Fibroblast of skin of left biceps (primary cell): Measurements from ENCODE around the gene CASS4.
"Not testable (repeated sequence)": the region's sequence is repeated elsewhere in the genome, so short reads cannot be mapped to it uniquely, and the experiment has no call there.

Experiments used
- DNase-seq, 2 experiments: peaks; one replicate each; pipeline ENCODE4 v3.0.0-alpha.2; 2013; ENCODE audit warnings: low read depth in 2 of 2

The CASS4 gene

GRCh38 chr20:56411759-56412472, at the start of gene CASS4:
Gene CASS4, plus strand, starts transcription at chr20:56412260. Its CDS starts 199 bp downstream, at chr20:56412459.
- no peak for DNase-seq

GRCh38 chr20:56362833-56363413, 49.1 kb upstream of the CASS4 start:
- no peak for DNase-seq

GRCh38 chr20:56363491-56363890, 48.6 kb upstream of the CASS4 start:
- DNase-seq, result no peak

- DNase-seq, result no peak
Observed at GRCh38 chr20:56368351-56369134, 43.5 kb upstream of the CASS4 start.

- no peak for DNase-seq
Observed at GRCh38 chr20:56369179-56369578, 42.9 kb upstream of the CASS4 start.

- DNase-seq, result no peak
Observed at GRCh38 chr20:56371977-56372376, 40.1 kb upstream of the CASS4 start.

- DNase-seq, result no peak
Observed at GRCh38 chr20:56372850-56373249, 39.2 kb upstream of the CASS4 start.

GRCh38 chr20:56373942-56374341, 38.1 kb upstream of the CASS4 start:
- peak; percentile 85 to 90 for DNase-seq

- no peak for DNase-seq
Observed at GRCh38 chr20:56376331-56376730, 35.7 kb upstream of the CASS4 start.

- DNase-seq, result no peak
Observed at GRCh38 chr20:56378386-56378785, 33.7 kb upstream of the CASS4 start.

GRCh38 chr20:56380375-56380774, 31.7 kb upstream of the CASS4 start:
- DNase-seq, result no peak

- DNase-seq, result no peak
Observed at GRCh38 chr20:56381501-56381900, 30.6 kb upstream of the CASS4 start.

GRCh38 chr20:56382696-56383095, 29.4 kb upstream of the CASS4 start:
- no peak for DNase-seq

- DNase-seq, result no peak
Observed at GRCh38 chr20:56383334-56383733, 28.7 kb upstream of the CASS4 start.

GRCh38 chr20:56385130-56385529, 26.9 kb upstream of the CASS4 start:
- DNase-seq, result no peak

GRCh38 chr20:56386219-56386618, 25.8 kb upstream of the CASS4 start:
- no peak for DNase-seq

- DNase-seq, result no peak
Observed at GRCh38 chr20:56388882-56389281, 23.2 kb upstream of the CASS4 start.

GRCh38 chr20:56389807-56390206, 22.3 kb upstream of the CASS4 start:
- DNase-seq, result no peak

GRCh38 chr20:56390396-56390795, 21.7 kb upstream of the CASS4 start:
- not testable (repeated sequence) for DNase-seq

GRCh38 chr20:56391037-56391436, 21.0 kb upstream of the CASS4 start:
- no peak for DNase-seq

- DNase-seq, result no peak
Observed at GRCh38 chr20:56391596-56392131, 20.4 kb upstream of the CASS4 start.

- peak; percentile 98 for DNase-seq
Observed at GRCh38 chr20:56392132-56392880, 19.8 kb upstream of the CASS4 start, which contains the start of the genes AURKA and CSTF1. Gene AURKA, minus strand, starts transcription at chr20:56392215. Its CDS starts 4,018 bp downstream, at chr20:56388197. Gene CSTF1, plus strand, starts transcription at chr20:56392645. Its CDS starts 2,908 bp downstream, at chr20:56395553.
